ENCODE results near the gene OR4Q3.

DNA sequence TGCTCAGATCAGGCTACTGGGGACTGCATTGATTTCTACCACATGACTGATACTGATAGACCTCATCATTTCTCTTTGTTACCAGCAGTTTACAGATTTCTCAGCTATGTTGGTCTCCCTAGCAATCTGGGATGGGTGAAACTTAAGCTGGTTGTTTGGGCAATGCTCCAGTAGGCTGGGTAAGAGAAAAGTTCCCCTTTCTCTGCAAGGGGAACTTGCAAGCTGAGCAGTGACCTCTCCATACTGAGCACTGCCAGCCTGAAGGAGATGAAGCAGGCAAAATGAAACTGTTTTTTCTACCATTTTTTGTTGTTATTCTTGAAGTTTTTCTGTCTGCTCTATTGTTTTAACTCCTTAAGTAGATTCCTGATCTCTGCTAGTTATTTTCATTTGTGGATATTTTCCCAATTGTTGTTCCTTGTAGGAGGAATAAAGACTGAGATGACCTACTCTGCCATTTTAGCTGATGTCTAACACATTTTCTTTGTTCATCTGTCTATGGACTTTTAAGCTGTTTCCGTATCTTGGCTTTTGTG, 28.6 kb downstream of the OR4Q3 start:
- TF ChIP-seq, protein P1, sequence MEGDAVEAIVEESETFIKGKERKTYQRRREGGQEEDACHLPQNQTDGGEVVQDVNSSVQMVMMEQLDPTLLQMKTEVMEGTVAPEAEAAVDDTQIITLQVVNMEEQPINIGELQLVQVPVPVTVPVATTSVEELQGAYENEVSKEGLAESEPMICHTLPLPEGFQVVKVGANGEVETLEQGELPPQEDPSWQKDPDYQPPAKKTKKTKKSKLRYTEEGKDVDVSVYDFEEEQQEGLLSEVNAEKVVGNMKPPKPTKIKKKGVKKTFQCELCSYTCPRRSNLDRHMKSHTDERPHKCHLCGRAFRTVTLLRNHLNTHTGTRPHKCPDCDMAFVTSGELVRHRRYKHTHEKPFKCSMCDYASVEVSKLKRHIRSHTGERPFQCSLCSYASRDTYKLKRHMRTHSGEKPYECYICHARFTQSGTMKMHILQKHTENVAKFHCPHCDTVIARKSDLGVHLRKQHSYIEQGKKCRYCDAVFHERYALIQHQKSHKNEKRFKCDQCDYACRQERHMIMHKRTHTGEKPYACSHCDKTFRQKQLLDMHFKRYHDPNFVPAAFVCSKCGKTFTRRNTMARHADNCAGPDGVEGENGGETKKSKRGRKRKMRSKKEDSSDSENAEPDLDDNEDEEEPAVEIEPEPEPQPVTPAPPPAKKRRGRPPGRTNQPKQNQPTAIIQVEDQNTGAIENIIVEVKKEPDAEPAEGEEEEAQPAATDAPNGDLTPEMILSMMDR (IDR thresholded peaks at IDR 0.05): no peak
- TF ChIP-seq POLR2A (IDR thresholded peaks at IDR 0.05): no peak
